ENCODE results near the gene GFPT1. TPM values are rescaled to one million over a fixed set of nuclear protein-coding genes. Genes with fewer than 3 reads are reported as not detected.

GFPT1 gene
- total RNA-seq, 1 donor from 2014 or later, result 126 TPM

DNA sequence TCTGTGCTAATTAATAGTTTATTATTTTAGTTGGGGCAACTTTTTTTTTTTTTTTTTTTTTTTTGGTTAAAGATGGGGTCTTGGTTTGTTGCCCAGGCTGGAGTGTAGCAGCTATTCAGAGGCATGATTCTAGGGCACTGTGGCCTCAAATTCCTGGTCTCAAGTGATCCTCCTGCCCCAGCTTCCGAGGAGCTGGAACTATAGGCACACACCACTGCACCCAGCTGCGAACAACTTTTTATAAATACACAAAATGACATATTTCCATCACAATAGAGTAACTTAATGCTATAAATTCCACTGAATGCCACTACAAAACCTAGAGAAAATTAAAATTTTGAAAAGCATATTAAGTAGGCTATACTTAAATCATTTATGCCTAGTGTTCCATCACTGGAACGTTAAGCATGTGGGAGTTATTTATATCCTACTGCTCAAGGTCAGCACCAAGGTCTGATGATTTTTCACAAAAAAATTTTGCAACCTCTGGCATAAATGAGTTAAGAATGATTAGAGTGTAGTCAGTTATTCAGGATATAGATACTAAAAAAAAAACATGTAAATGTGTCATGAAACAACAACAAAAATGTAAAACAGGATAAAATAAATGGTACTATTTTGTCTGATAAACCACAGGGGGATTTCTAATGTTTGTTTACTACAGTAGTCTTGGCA is 46.8 kb downstream of the GFPT1 start:
- Histone ChIP-seq H3K9me3 (ENCODE audit: insufficient read depth, low read depth, low read length) (no peaks in the 10 kb centered on the region), H3K27ac (ENCODE audit: low read depth, low read length) (peak overlapping the region; percentile 25), H3K79me2 (ENCODE audit: insufficient read depth, low read length) (no peaks in the 10 kb centered on the region), H3K36me3 (ENCODE audit: insufficient read depth, low read length) (peaks cover 75% of the 10 kb centered on the region), H3K9ac (ENCODE audit: low read length) (no peak overlapping the region), H3K4me3 (ENCODE audit: insufficient read depth, low read depth, low read length) (no peak overlapping the region), H2AFZ (ENCODE audit: low read depth, low read length) (no peak overlapping the region), H3K4me2 (ENCODE audit: low read length) (peak overlapping the region; percentile 25), H3K27me3 (ENCODE audit: insufficient read depth, low read length) (no peaks in the 10 kb centered on the region), H4K20me1 (ENCODE audit: insufficient read depth, low read length) (peaks cover 32% of the 10 kb centered on the region), H3K4me1 (ENCODE audit: insufficient read depth, low read length) (peaks cover 4% of the 10 kb centered on the region)
- H3K9me3 Mint-ChIP-seq (ENCODE audit: unreplicated experiment), result no peaks in the 10 kb centered on the region
- peaks cover 4% of the 10 kb centered on the region for H3K4me1 Mint-ChIP-seq (ENCODE audit: low read depth, unreplicated experiment)
- DNase-seq (ENCODE audit: low read depth) (peak; percentile 47), FAIRE-seq (no peak)
- TF ChIP-seq EZH2 (IDR thresholded peaks at IDR 0.05; ENCODE audit: insufficient read depth, low read length), result no peak
- TF ChIP-seq, protein P1, sequence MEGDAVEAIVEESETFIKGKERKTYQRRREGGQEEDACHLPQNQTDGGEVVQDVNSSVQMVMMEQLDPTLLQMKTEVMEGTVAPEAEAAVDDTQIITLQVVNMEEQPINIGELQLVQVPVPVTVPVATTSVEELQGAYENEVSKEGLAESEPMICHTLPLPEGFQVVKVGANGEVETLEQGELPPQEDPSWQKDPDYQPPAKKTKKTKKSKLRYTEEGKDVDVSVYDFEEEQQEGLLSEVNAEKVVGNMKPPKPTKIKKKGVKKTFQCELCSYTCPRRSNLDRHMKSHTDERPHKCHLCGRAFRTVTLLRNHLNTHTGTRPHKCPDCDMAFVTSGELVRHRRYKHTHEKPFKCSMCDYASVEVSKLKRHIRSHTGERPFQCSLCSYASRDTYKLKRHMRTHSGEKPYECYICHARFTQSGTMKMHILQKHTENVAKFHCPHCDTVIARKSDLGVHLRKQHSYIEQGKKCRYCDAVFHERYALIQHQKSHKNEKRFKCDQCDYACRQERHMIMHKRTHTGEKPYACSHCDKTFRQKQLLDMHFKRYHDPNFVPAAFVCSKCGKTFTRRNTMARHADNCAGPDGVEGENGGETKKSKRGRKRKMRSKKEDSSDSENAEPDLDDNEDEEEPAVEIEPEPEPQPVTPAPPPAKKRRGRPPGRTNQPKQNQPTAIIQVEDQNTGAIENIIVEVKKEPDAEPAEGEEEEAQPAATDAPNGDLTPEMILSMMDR (IDR thresholded peaks at IDR 0.05; ENCODE audit: insufficient read depth, low read depth, low read length), result no peak
- no peaks in the 10 kb centered on the region for H3K27me3 Mint-ChIP-seq (ENCODE audit: low read depth, unreplicated experiment)
- H3K27ac Mint-ChIP-seq (ENCODE audit: unreplicated experiment), result no peak overlapping the region
- peaks cover 20% of the 10 kb centered on the region for H3K36me3 Mint-ChIP-seq (ENCODE audit: low read depth, unreplicated experiment)
- no peak overlapping the region for H3K4me3 Mint-ChIP-seq (ENCODE audit: unreplicated experiment)

GRCh38 chr2:69335311-69335710 is 51.7 kb downstream of the GFPT1 start:
- no peaks in the 10 kb centered on the region for H3K79me2 ChIP-seq (ENCODE audit: insufficient read depth, low read length)
- no peak for FAIRE-seq
- peaks cover 57% of the 10 kb centered on the region for H3K36me3 ChIP-seq (ENCODE audit: insufficient read depth, low read length)
- no peaks in the 10 kb centered on the region for H3K9me3 Mint-ChIP-seq (ENCODE audit: unreplicated experiment)
- no peak overlapping the region for H3K4me3 ChIP-seq (ENCODE audit: insufficient read depth, low read depth, low read length)
- no peak overlapping the region for H3K9ac ChIP-seq (ENCODE audit: low read length)
- no peaks in the 10 kb centered on the region for H3K27me3 ChIP-seq (ENCODE audit: insufficient read depth, low read length)
- no peak overlapping the region for H3K4me2 ChIP-seq (ENCODE audit: low read length)
- no peaks in the 10 kb centered on the region for H3K27me3 Mint-ChIP-seq (ENCODE audit: low read depth, unreplicated experiment)
- H4K20me1 ChIP-seq (ENCODE audit: insufficient read depth, low read length), result peaks cover 21% of the 10 kb centered on the region
- H3K4me1 Mint-ChIP-seq (ENCODE audit: low read depth, unreplicated experiment), result no peaks in the 10 kb centered on the region
- no peaks in the 10 kb centered on the region for H3K9me3 ChIP-seq (ENCODE audit: insufficient read depth, low read depth, low read length)
- DNase-seq (ENCODE audit: low read depth), result no peak
- no peak for TF ChIP-seq EZH2 (IDR thresholded peaks at IDR 0.05; ENCODE audit: insufficient read depth, low read length)
- TF ChIP-seq, protein P1 (IDR thresholded peaks at IDR 0.05; ENCODE audit: insufficient read depth, low read depth, low read length), result no peak
- no peak overlapping the region for H3K4me3 Mint-ChIP-seq (ENCODE audit: unreplicated experiment)
- no peak overlapping the region for H3K27ac ChIP-seq (ENCODE audit: low read depth, low read length)
- no peak overlapping the region for H2AFZ ChIP-seq (ENCODE audit: low read depth, low read length)
- peaks cover 23% of the 10 kb centered on the region for H3K36me3 Mint-ChIP-seq (ENCODE audit: low read depth, unreplicated experiment)
- no peak overlapping the region for H3K27ac Mint-ChIP-seq (ENCODE audit: unreplicated experiment)
- H3K4me1 ChIP-seq (ENCODE audit: insufficient read depth, low read length), result no peaks in the 10 kb centered on the region

DNA sequence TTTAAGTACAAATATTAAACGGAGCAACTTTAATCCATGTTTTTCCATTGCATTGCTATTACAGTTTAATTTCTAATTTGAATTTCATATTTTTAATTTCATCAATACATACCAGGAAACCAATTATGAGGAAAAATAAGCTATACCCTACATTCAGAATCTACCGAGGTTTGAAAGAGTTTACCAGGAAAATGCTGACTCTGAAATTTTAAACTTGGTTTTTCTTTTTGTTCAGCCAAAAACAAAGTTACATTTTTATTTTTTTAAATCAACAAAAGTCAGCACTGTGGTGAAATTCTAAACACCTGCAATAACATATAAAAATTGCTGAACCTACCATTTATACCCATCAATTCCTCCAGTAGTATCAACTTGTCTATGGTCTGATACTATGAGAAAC is 53.7 kb downstream of the GFPT1 start:
- Histone ChIP-seq H3K4me2 (ENCODE audit: low read length) (no peak overlapping the region), H3K79me2 (ENCODE audit: insufficient read depth, low read length) (no peaks in the 10 kb centered on the region), H3K4me1 (ENCODE audit: insufficient read depth, low read length) (no peaks in the 10 kb centered on the region), H2AFZ (ENCODE audit: low read depth, low read length) (no peak overlapping the region), H3K9ac (ENCODE audit: low read length) (no peak overlapping the region), H3K4me3 (ENCODE audit: insufficient read depth, low read depth, low read length) (no peak overlapping the region), H3K27ac (ENCODE audit: low read depth, low read length) (no peak overlapping the region), H3K9me3 (ENCODE audit: insufficient read depth, low read depth, low read length) (no peaks in the 10 kb centered on the region), H3K36me3 (ENCODE audit: insufficient read depth, low read length) (peaks cover 55% of the 10 kb centered on the region), H3K27me3 (ENCODE audit: insufficient read depth, low read length) (no peaks in the 10 kb centered on the region), H4K20me1 (ENCODE audit: insufficient read depth, low read length) (peaks cover 27% of the 10 kb centered on the region)
- no peak for DNase-seq (ENCODE audit: low read depth)
- no peaks in the 10 kb centered on the region for H3K9me3 Mint-ChIP-seq (ENCODE audit: unreplicated experiment)
- H3K27me3 Mint-ChIP-seq (ENCODE audit: low read depth, unreplicated experiment), result no peaks in the 10 kb centered on the region
- H3K27ac Mint-ChIP-seq (ENCODE audit: unreplicated experiment), result no peak overlapping the region
- no peak for FAIRE-seq
- H3K4me3 Mint-ChIP-seq (ENCODE audit: unreplicated experiment), result no peak overlapping the region
- peaks cover 23% of the 10 kb centered on the region for H3K36me3 Mint-ChIP-seq (ENCODE audit: low read depth, unreplicated experiment)
- no peaks in the 10 kb centered on the region for H3K4me1 Mint-ChIP-seq (ENCODE audit: low read depth, unreplicated experiment)
- TF ChIP-seq, protein P1 (IDR thresholded peaks at IDR 0.05; ENCODE audit: insufficient read depth, low read depth, low read length), result no peak
- no peak for TF ChIP-seq EZH2 (IDR thresholded peaks at IDR 0.05; ENCODE audit: insufficient read depth, low read length)

Measured in astrocyte (in vitro differentiated cells and primary cell).